ENCODE measurements around the gene NELL2. TPM values are rescaled to one million over a fixed set of nuclear protein-coding genes. Genes with fewer than 3 reads are reported as not detected.
"Not testable (repeated sequence)": the region's sequence is repeated elsewhere in the genome, so short reads cannot be mapped to it uniquely, and the experiment has no call there.

NELL2 gene
- total RNA-seq, 1 experiment from 2014 or later, result 15.8 TPM

DNA sequence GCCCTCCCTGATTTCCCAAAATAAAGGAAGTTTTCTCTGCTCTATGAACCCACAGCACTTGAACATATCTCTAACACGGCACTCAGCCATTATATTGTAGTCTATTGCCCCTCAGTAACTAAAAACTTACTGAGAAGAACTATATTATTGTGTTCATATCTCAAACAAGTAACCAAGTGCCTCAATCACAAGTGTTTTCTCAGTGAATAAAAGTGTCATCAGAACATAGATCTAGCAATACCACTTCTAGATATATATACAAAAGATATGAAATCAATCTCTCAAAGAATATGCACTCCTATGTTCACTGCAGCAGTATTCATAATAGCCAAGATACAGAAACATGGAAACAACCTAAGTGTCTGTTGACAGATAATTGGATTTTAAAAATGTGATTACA, 138.1 kb downstream of the NELL2 start:
- no peak for DNase-seq (ENCODE audit: low read depth)
- in situ Hi-C loops (cut with HindIII; ENCODE audit: low pct_unique_long_range_greater_than_20kb, low sequenced_read_pairs), result no loop called here

DNA sequence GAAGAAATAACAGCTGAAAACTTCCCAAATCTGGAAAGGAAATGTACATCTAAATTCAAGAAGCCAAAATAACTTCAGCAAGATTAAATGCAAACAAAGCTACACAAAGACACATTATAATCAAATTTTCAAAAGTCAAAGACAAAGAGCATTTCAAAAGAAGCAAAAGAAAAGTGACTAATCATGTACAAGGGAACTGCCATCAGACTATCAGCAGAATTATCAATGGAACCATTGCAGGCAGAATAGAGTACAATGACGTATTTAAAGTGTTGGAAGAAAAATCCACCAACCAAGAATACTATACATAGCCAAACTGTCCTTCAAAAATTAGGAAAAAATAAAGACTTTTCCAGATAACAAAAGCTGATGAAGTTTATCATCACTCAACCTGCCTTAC, 147.5 kb downstream of the NELL2 start:
- in situ Hi-C loops (cut with HindIII; ENCODE audit: low pct_unique_long_range_greater_than_20kb, low sequenced_read_pairs), result no loop called here
- DNase-seq (ENCODE audit: low read depth), result no peak

- in situ Hi-C loops (cut with HindIII; ENCODE audit: low pct_unique_long_range_greater_than_20kb, low sequenced_read_pairs), result no loop called here
- DNase-seq (ENCODE audit: low read depth), result no peak
Measured at GRCh38 chr12:44720265-44720664, 155.8 kb downstream of the NELL2 start.

- DNase-seq (ENCODE audit: low read depth), result no peak
Measured at GRCh38 chr12:44717612-44718011, 158.5 kb downstream of the NELL2 start.

GRCh38 chr12:44716711-44717110, 159.4 kb downstream of the NELL2 start:
- in situ Hi-C loops (cut with HindIII; ENCODE audit: low pct_unique_long_range_greater_than_20kb, low sequenced_read_pairs), result no loop called here

More at GRCh38 chr12:44717612-44718011, 158.5 kb downstream of the NELL2 start:
- in situ Hi-C loops (cut with HindIII; ENCODE audit: low pct_unique_long_range_greater_than_20kb, low sequenced_read_pairs), result no loop called here

DNA sequence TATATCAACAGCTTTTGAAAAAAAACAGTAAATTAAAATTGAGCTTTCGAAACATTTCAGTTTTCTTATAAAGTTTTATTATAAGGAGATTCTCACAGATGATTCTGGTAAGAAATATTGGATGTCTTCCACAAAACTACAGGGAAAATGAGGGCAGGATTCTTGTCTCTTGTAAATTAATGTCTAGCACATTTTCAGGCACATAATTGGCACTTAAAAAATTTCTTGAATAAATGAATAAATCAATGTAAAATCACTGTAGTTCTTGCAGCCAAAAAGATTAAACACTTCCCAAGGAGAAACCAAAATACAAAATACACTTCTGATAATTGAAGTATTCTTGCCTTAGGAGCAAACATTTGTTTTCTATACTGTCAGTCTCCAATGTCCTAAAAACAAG, 164.4 kb downstream of the NELL2 start:
- no peak for DNase-seq (ENCODE audit: low read depth)
- in situ Hi-C loops (cut with HindIII; ENCODE audit: low pct_unique_long_range_greater_than_20kb, low sequenced_read_pairs), result no loop called here

More at GRCh38 chr12:44716711-44717110, 159.4 kb downstream of the NELL2 start:
- DNase-seq (ENCODE audit: low read depth), result no peak

DNA sequence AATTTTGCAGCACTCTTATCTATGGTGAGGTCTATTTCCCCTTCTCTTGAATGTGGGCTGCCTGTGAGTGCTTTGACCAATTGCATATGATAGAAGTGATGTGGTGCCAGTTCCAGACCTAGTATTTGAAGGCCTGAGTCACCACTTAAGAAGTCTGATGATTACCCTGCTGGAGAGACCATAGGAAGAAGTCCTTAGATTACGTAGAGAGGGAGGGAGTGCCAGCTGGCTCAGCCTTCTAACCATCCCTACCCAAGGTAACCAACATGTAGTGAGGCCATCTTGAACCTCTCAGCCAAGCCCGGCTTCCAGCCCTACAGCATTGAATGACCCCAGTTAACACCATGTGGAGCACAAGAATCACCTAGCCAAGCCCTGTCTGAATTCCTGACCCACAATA, 166.9 kb downstream of the NELL2 start:
- no peak for DNase-seq (ENCODE audit: low read depth)
- in situ Hi-C loops (cut with HindIII; ENCODE audit: low pct_unique_long_range_greater_than_20kb, low sequenced_read_pairs), result no loop called here

DNA sequence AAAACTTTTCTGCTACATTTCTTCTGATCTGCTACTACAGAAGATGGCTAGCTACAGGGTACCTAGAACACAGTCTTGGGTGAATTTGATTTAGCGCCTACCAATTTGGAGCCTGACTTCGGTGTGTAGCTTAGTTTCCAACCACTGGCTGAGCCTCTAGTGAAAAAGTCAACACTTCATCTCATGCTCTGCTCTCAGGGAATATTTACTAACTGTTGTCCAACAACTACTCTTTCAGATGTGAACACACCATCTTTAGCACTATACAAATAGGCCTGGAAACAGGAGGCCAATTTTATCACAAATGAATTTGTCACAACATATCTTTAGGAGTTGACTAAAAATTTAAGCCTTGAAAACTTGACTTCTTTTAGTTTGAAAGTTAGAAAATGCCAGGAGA, 167.9 kb downstream of the NELL2 start:
- in situ Hi-C loops (cut with HindIII; ENCODE audit: low pct_unique_long_range_greater_than_20kb, low sequenced_read_pairs), result no loop called here
- DNase-seq (ENCODE audit: low read depth), result no peak

GRCh38 chr12:44703182-44703910, 172.8 kb downstream of the NELL2 start:
- in situ Hi-C loops (cut with HindIII; ENCODE audit: low pct_unique_long_range_greater_than_20kb, low sequenced_read_pairs), result no loop called here
- no peak for DNase-seq (ENCODE audit: low read depth)

DNA sequence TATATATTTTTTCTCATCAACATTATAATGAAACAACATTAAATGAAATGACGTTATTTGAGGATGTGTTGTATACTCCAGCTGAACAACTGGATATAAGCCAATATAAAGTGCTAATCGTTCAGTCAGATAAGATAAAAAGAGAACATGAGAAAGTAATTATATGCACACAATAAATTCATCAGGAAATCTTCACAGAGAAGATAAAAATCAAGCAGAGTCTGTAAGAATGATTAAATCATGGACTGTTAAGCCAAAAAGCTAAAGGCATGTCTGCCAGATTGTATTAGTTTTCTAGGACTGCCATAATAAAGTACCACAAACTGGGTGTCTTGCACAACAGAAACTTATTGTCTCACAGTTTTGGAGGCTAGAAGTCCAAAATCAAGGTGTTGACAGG, 178.6 kb downstream of the NELL2 start:
- in situ Hi-C loops (cut with HindIII; ENCODE audit: low pct_unique_long_range_greater_than_20kb, low sequenced_read_pairs), result no loop called here
- DNase-seq (ENCODE audit: low read depth), result no peak

DNA sequence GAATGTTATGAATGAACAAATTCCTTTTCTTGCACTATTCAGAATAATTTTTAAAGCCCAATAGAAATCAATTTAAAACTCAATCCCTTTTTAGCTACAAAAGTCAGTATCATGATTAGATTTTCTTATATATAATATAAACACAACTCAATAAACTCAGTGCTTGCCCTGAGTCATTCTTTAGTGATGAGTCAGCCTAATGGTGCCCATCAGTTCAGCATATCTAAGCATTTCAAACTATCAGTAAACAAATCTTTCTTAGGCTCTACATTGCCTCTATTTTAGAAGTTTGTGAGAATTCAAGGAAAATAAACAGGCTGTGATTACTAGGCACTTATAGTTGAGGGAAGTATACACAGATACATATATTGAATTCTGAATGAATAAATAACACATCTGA, 179.6 kb downstream of the NELL2 start:
- in situ Hi-C loops (cut with HindIII; ENCODE audit: low pct_unique_long_range_greater_than_20kb, low sequenced_read_pairs), result no loop called here
- DNase-seq (ENCODE audit: low read depth), result peak; percentile 7

GRCh38 chr12:44694017-44694416, 182.1 kb downstream of the NELL2 start:
- in situ Hi-C loops (cut with HindIII; ENCODE audit: low pct_unique_long_range_greater_than_20kb, low sequenced_read_pairs), result no loop called here
- DNase-seq (ENCODE audit: low read depth), result no peak

DNA sequence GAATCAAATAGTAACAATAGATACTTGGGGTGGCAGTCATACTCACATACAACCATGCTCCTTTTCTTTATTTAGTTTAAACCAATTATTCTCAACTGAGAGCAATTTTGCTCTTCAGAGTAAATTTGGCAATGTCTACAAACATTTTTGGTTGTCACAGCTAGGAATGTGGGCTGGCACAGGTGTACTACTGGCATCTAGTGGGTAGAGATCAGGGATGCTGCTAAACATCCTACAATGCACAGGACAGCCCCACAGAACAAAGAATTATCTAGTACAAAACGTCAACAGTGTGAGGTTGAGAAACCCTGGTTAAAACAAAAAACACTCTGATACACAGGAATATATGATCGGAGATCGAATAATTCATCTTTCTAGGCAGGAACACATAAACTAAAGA, 186.5 kb downstream of the NELL2 start:
- no peak for DNase-seq (ENCODE audit: low read depth)
- in situ Hi-C loops (cut with HindIII; ENCODE audit: low pct_unique_long_range_greater_than_20kb, low sequenced_read_pairs), result no loop called here

- DNase-seq (ENCODE audit: low read depth); in situ Hi-C loops (cut with HindIII; ENCODE audit: low pct_unique_long_range_greater_than_20kb, low sequenced_read_pairs): not testable (repeated sequence)
Measured at GRCh38 chr12:44686821-44687432, 189.2 kb downstream of the NELL2 start.

DNA sequence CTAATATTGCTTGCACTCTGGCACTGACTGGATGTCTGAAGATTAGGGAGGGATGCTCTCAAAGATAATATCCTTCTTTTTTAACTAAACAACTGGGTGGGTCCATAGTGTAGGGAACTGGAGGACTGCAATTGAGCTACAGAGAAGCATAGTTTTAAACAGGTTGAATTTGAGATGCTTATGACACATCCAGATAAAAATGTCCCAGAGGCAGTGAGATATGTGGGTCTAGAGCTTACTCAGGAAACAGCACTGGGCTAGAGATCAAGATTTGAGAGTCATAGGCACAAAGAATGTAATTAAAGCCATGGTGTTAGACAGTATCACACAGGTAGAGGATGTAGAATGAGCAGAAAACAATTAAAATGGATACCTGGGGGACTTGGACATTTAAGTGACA, 198.4 kb downstream of the NELL2 start:
- in situ Hi-C loops (cut with HindIII; ENCODE audit: low pct_unique_long_range_greater_than_20kb, low sequenced_read_pairs), result no loop called here
- DNase-seq (ENCODE audit: low read depth), result no peak

GRCh38 chr12:44674875-44675274, 201.2 kb downstream of the NELL2 start:
- in situ Hi-C loops (cut with HindIII; ENCODE audit: low pct_unique_long_range_greater_than_20kb, low sequenced_read_pairs), result no loop called here
- DNase-seq (ENCODE audit: low read depth), result no peak

- no peak for DNase-seq (ENCODE audit: low read depth)
- in situ Hi-C loops (cut with HindIII; ENCODE audit: low pct_unique_long_range_greater_than_20kb, low sequenced_read_pairs), result no loop called here
Measured at GRCh38 chr12:44673811-44674210, 202.3 kb downstream of the NELL2 start.

GRCh38 chr12:44672042-44672441, 204.1 kb downstream of the NELL2 start:
- DNase-seq (ENCODE audit: low read depth), result no peak
- in situ Hi-C loops (cut with HindIII; ENCODE audit: low pct_unique_long_range_greater_than_20kb, low sequenced_read_pairs), result no loop called here

- in situ Hi-C loops (cut with HindIII; ENCODE audit: low pct_unique_long_range_greater_than_20kb, low sequenced_read_pairs), result no loop called here
- no peak for DNase-seq (ENCODE audit: low read depth)
Measured at GRCh38 chr12:44668443-44668842, 207.7 kb downstream of the NELL2 start.

DNA sequence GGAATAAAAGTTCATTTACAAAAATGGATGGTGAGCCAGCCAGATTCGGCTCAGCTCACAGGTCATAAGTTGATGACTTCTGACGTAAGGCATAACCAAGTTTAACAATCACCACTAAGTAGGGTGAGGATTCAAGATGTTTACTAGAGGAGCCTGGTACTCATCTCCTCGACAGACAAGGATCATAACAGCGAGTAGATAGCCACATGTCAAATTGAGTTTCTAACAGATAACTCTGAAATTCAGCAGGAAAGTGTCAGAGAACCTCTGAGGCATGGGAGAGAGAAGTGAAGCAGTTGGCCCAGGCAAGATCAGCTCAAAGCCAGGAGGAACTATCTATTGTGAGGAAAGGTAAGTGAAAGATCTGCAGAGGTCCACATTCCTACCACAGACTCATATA, 208.7 kb downstream of the NELL2 start:
- in situ Hi-C loops (cut with HindIII; ENCODE audit: low pct_unique_long_range_greater_than_20kb, low sequenced_read_pairs), result no loop called here
- no peak for DNase-seq (ENCODE audit: low read depth)
